Suppressor macrophage (primary cell): ENCODE data around the gene PHLDB1.

Source experiments
- DNase-seq, 4 experiments: peaks; one replicate each; pipeline ENCODE4 v3.0.0-alpha.2; 2020 to 2022

Gene PHLDB1

DNA sequence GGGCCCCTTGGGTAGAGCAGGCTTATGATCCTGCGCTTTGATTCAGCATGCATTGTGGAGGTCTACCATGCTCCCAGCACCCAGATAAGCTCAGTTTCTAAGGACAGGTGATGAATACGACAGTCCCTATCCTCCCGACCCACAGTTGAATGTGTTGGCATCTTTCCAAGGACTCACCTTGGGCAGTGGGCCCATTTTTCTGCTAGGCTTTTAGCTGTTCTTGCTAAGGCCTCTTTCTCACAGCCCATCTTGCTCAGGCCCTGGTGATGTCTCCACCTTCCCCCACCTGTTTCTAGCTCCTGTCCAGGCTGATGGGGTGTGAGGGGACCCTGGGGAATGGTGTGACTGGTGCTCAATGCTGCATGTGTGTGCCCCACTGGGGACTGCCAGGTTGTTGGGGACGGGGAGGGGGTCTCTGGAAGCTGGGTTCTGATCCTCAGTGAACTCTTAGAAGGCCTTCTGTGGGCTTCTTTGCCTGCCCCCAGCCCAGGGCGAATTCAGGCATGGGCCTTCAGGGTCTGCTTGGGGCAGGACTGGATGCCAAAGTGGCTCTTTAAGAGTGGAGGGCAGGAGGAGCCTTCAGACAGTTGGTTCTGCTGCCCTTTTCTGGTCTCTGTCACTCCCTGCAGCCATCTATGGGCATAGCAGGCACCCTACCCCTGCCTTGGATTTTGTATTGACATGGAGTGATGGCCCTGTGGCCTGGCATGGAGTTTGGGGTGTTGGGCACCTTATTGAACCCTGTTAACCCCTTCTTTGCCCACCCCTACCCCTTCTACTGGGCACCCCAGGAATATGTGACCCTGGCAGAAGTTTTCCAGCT lies 33.1 kb downstream of the PHLDB1 start:
- peak in 2 of 4 experiments; percentile 12 to 19 for DNase-seq

DNA sequence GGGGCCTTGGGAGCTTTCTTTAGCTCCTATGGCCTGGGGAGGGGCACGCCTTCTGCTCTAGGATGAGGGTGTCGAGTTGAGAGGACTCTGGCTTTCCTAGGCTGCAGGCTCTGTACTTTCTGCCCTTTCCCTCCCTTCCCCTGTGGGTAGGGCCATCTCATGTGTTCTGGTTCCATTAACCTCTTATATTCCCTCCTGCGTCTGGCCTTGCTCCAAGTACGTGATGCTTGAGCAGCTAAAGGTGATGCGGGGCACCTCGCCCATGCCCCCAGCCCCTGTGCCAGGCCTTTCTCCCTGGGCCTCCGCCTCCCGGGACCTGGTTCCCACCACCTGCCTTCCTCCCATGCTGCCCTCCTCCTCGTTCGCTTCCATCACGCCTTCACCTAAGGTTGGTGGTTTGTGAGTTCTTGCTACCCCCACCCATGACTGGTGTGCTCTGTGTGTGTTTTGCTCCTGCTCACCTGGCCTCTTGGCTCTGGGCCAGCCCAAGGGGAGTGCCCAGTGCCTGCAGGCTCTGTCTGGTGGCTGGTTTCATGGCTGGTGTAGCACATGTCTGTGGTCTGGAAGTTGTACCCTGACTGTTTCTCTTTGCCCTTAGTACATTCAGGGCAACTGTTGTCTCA lies 34.1 kb downstream of the PHLDB1 start:
- no peak for DNase-seq

DNA sequence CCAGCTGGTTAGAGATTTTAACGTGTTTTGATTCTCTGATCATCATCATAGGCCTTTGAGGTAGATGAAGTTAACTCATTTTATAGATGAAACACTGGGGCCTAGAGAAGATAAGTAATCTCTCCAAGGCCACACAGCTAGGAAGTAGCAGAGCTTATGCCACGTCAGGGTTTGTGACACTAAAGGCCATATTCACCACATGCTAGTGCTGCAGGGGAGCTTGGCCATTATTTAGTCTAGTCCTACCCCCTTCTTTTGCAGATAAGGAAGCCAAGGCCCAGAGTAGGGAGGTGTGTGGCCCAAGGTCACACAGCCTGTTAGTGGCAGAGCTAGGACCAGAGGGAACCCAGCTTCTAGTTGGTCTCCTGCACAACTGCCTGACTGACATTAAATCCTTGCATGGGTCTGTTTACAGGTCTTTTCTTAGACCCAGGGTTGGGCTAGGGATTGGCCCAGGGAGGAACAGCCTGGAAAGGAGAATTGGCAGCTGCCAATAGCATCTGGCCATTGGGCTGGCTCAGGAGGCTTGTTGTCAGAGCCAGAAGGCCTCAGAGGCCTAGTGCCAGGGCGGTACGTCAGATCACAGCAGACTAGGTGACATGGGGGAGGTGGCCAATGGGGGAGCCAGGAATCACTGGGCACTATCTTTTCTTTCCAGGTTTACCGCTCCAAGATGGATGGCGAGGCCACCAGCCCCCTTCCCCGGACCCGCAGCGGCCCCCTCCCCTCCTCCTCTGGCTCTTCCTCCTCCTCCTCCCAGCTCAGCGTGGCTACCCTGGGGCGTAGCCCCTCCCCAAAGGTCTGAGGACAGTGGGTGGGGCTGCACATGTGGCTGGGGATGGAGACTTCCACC lies 36.0 kb downstream of the PHLDB1 start:
- DNase-seq = no peak

DNA sequence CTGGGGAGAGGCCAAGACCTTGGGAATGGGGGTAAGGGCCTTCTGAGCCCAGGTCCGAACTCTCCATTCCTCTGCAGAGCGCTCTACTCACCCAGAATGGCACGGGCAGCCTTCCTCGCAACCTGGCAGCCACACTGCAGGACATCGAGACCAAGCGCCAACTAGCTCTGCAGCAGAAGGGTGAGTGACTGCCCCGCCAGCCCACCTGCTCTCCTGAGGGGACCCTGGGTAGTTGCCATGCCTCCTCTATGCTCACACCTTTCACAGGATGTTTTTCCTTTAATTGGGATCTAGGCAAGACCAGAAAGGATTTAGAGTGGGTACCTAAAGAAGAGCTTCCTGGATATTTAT lies 36.6 kb downstream of the PHLDB1 start:
- DNase-seq = no peak

DNA sequence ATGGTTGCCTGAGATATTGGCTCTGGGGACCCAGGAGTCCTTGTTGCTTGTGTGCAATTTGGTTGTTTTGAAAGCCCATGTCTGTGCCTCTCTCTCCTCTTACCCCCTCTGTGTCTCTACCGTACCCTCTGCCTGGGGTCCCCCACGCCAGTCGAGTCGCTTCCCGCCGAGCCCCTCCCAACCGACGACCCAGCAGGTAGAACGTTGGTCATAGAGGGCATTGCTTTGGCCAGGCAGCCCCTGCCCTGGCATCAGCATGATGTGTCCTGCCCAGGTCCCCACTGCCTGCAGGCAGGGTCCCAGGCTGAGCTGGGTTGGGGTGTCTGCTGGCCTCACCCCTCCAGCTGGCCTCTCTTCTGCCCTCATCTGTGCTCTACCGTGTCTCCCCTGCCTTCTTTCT lies 37.1 kb downstream of the PHLDB1 start:
- DNase-seq = no peak

DNA sequence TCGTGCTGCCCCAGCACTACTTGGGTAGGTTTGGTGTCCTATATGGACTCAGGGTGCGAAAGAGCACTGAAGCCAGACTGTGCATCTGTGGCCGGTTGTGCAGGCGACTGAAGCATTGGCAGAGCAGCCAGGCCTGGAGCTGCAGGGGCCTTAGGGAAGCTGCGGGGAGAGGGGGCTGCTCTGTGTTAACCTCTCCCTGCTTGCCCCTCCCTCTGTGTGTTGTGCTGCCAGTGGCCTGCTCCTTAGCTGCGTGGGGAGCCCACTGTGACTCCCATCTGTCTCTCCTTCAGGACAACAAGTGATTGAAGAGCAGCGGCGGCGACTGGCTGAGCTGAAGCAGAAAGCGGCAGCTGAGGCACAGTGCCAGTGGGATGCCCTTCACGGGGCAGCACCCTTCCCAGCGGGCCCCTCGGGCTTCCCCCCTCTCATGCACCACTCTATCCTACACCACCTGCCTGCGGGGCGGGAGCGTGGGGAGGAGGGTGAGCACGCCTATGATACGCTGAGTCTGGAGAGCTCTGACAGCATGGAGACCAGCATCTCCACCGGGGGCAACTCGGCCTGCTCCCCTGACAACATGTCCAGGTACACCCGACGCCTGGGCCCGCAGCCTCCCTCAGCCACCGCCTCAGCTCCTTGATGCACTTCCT lies 37.8 kb downstream of the PHLDB1 start:
- no peak for DNase-seq

DNA sequence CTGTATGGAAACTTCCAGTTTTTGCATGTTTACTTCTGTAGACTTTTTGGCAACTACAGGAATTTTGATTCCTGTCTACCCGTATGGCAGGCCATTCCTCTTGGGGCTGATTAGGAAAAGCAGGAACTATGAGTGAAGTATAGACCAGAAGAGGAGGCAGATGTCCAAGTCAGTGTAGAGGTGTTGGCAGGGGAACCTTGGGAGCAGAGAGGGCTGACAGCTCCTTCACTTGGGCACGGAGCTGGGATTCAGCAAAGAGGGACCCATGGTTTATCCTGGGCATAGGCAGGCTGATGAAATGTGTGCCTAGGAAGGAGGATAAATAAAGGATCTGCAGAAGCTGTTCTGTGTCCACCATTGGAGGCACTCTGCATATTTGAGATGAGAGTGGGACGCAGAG lies 39.0 kb downstream of the PHLDB1 start:
- no peak for DNase-seq

DNA sequence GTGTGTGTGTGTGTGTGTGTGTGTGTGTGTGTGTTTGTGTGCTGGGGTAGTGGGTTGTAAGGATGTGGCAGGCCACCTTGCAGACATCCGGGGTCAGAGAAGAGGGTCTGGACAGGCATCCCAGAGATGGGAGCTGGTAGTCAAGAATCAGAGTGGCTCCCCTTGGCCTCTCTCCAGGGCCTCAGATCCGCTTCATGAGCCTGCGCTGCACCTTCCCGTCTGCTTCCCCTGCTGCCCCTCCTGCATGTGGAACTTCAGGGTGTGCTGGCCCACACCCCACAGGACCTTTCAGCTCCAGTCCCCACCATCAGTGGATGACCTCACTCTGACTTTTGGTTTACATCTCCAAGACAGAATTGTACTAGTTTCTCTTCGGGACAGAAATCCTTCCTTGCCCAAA lies 40.9 kb downstream of the PHLDB1 start:
- no peak for DNase-seq

DNA sequence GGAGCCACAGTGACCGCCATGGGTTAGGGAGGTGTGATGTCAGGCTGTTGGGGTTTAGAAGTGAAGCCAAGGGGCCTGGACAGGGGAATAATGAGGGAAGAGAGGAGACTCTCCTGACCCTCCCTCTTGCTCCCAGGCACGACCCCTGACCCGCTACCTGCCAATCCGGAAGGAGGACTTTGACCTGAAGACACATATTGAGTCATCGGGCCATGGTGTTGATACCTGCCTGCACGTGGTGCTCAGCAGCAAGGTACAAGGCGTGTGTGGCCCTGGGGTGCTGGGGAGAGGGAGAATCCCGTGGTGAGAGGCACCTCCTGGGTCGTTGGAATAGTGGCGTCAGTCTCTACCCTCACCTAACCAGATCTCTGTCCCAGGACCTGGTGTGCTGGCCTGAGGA lies 42.5 kb downstream of the PHLDB1 start:
- no peak for DNase-seq

DNA sequence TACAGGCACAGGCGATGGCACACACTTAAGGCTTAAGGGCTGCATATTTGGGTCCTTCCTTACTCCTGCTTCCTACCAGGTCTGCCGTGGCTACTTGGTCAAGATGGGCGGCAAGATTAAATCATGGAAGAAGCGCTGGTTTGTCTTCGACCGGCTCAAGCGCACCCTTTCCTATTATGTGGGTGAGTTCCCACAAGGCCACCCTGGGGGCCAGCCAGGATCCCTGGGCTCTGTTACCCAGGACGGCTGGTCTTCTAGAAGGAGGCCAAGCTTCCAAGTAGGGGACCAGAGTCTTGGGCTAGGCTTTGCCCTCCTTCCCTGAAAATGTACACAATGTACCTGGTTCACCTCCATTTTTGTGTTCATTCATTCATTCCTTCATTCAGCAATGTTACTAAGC lies 43.0 kb downstream of the PHLDB1 start:
- no peak for DNase-seq

DNA sequence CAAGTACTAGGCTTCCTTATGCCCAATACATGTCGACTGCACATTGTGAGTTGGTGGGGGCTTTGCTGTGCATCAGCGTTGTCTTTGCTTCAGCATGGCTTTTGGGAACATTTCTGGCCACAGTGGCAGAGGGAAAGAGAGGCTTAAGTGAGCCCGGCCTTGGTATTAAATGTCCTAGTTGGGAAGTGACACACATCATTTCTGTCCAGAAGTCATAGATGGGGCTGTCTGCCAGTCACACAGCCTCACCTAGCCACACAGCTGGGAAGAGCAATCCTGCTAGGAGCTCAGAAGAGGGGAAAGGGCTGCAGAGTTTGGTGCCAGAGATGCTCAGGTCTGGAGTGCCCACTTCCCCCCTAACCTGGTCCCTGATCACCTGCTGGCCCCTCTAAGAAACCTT lies 44.4 kb downstream of the PHLDB1 start:
- no peak for DNase-seq

DNA sequence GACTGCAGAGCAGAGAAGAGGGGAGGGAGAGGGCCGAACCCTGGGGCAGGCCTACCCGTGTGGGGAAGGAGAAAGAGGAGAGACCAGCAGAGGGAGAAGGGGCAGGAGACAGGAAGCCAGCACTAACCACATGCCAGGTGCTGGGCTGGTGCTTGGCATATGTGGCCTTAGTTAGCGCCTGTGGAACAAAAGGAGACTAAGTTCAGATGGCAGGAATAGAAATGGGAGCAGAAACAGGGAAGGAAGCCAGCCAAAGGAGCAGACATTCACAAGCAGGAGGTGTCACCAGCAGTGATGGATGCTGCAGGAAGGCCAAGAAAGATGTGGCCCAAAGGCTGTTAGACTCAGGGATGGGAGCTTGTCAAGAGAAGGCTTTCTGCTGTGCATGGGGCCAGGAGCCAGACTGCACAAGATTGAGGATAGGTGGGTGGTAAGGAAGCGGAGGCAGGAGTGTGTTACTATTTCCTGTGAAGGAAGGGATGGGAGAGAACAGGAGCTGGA lies 45.3 kb downstream of the PHLDB1 start:
- no peak for DNase-seq

DNA sequence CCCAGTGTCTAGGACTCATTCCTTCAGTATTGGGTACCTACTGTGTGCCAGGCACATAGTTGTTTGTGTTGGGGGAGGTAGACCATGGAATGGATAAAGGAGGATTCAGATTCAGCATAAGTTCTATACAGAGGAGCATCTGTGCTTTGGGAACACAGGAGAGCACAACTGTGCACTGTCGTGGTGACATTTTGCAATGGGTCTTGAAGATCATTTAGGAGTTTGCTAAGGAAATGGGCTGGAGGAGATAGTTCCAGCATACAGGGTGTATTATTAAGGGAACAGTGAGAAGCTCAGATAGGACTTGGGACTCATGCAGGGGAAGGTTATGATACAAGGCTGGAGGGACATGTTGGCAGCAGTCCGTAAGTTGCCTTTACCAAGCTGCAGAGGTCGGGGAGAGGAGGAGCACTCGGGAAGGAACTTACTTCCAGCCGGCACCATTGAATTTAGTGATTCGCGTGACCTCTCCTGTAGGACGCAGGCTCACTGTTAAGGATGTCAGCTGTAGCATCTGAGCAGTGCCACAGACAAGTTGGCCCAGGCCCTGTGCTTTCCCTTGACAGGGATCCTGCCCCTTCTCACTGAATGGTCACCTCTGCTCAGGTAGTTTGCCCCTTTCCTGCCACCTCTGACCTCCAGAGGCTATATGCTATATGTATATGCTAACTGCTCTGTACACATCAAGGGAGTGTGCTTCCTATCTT lies 46.4 kb downstream of the PHLDB1 start:
- no peak for DNase-seq

DNA sequence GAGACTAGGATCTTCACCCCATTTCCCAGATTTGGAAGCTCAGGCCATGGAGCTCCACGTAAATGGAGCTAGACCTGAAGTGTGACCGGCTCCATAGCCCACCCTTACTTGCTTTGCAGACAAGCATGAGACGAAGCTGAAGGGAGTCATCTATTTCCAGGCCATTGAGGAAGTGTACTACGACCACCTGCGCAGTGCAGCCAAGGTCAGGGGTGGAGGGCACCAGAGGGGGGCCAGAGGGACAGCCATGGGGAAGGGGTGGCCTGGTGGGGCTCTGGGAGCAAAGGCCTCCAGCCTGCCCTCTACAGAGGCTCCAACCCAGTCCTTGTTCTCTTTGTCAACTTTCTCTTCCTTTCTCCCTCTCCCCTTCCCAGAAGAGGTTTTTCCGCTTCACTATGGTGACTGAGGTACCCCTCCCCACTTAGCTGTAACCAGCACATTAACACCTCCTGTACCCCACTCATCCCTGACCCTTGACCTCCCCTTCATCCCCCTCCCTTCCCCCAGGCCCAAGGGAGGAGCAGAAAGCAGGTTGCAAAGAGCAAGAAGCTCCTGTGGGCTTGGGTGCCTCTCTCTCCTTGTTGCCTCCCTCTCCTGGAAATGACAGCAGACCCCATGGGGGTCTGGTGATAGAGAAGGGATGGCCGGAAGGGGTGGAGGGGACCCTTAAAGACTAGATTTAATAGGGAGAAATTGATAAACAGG lies 48.2 kb downstream of the PHLDB1 start:
- DNase-seq = no peak

DNA sequence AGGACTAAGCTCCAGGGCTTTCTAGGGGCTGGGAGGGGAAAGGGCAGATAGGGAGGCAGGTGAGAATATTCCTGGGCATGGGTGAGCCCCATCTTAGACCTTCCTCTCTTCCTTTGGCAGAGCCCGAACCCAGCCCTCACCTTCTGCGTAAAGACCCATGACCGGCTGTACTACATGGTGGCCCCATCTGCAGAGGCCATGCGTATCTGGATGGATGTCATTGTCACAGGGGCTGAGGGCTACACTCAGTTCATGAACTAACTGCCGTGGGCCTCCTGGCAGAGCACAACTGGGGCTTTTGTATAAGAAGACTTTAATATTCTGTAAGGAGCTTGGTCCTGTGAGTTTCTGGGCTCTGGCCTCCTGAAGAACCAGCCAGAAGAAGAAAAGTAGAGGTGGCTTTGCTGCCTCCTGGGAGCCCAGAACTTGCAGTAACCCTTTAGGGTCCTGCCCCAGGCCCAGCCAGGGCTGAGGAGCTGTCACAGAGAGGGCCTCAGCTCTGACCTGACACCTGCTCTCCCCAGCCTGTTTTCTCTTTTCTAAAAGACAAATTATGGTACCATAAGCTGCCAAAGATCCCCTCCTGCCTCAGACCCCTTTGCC lies 49.2 kb downstream of the PHLDB1 start:
- DNase-seq = no peak

DNA sequence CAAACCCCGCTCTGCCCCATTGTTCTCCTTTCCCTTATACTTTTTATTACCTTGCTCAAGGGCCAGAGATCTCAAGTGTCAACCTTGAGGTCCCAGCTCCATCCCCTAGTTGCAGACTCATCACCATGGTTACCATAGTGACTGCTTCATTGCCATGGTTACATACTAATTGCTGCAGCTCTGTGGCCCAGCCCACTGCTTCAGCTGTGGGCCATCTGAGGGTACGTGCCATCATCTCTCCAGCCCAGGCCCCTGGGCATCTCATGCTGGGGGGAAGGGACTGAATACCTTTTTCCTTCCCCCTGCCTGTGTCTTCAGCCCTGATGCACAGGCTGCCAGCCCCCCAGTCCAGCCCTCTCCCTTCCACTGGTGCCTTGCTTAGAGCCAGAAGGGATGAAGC lies 49.8 kb downstream of the PHLDB1 start:
- DNase-seq = no peak

DNA sequence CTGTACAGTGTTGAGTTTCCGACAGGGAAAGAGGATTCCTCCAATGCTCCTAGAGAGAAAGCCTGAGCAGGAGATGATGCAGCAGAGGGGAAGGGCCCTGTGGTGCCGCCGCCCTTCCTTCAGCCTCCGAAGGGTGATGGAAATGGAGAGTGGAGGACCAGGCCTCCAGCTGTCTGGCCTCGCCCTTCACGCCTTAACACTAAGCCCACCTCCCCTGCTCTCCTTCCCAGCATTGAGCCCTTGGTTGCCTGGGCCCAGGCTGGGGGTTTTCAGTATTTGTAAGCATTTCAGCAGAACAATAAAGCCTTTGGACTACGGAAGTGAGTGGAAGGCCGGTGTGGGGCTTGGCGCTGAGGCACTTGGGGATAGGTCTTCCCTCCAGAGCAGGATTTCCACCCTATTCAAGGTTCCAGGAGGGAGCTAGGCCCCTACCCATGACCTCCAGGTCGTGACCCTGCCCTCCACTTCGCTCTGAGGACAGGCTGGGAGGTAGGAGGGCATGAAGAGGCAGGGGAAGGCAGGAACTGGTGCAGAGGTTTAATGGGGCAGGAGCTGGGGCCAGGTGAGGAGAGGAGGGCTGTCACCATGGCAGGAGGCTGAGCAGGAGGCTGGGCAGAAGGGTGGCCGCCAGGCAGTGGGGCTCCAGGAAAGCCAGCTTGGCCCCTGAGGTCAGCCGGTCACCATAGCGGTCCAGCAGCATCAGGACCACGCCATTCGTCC lies 50.5 kb downstream of the PHLDB1 start:
- DNase-seq = no peak

DNA sequence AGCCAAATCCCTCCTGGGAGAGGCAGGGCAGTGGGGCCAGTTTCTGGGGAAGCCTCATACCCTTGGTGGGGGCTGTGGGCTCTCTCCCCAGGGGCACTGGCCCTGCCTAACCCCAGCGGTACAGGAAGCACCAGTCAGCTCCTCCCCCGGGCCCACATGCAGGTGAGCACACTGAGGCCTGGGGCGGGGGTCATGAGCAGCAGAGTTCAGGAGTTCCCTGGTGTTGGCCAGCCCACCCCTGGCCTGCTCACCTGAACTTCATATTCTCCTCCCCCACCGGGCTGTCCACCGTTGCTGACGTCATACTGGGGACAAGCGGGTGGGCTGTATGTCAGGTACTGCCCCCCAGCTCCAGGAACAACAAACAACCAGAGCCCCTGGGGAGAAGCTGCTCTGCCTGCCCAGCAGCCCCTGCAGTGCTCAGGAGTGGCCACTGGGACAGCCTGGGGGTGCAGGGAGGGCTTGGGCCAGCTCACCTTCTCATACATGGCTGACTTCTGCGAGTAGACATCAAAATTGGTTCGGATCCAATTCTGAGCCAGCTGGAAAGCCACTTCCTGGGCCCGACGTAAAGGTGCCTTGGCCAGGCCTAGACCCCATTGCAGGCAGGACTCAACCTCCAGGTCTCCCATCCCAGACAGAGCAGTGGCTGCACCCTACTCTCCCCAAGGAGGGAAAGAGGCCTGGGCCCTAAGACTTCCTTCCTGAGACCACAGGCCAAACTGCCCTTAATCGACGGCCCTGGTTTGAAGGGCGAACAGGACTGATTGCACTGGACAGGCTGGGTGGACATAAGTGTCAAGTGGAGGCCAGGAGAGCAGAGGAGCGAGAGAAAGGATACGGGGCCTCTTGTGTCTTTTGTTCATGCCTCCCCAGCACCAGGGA lies 51.3 kb downstream of the PHLDB1 start:
- DNase-seq = peak in 1 of 4 experiments; percentile 11

DNA sequence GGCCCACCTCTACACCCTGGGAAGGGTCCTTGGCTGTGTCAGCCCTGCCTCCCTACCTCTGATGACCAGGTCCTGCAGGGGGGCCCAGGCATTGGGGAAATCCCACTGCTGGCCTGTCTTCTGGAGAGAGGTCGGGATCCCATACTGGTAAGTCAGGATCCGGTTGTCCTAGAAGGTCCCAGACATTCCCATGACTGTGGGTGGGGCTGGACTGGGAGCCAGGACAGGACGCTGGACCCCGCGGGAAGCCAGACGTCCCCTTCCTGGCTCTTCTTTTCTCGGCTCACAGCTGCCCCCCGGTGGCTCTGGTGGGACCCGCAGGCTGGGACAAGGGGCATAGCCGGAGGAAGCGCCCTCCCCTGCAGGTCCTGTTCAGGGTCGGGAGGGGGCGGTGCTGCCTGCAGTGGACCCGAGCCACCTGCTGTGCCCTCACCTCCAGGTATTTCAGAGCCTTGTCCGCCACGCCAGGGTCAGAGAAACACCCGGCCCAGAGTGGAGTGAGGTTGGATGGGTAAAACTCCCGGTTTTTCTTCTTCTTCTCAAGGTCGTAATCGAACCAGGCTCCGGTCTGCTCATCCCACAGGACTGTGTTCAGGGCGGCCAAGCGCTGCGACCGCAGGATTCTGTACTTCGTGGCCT lies 52.0 kb downstream of the PHLDB1 start:
- peak; percentile 84 to 91 (median 86) for DNase-seq
